Esophagus muscularis mucosa (tissue), 3 donors: ENCODE measurements around the gene LFNG.

ENCODE experiments used
- CTCF ChIP-seq, 3 experiments: fragments of 200-600 bp in 2 of 3; fragments of 450-650 bp in 1 of 3; sonication (generic) in 2 of 3; IDR thresholded peaks; one replicate each; pipeline ENCODE4 v1.5.1; 2017 to 2019; ENCODE audit warnings: antibody characterized with exemption in 3 of 3, mild to moderate bottlenecking in 2 of 3, moderate library complexity in 1 of 3
- EP300 ChIP-seq: sonication (generic); formaldehyde crosslinking; IDR thresholded peaks from one replicate; pipeline ENCODE4 v1.6.1; 2017; ENCODE audit warnings: antibody characterized with exemption

DNA sequence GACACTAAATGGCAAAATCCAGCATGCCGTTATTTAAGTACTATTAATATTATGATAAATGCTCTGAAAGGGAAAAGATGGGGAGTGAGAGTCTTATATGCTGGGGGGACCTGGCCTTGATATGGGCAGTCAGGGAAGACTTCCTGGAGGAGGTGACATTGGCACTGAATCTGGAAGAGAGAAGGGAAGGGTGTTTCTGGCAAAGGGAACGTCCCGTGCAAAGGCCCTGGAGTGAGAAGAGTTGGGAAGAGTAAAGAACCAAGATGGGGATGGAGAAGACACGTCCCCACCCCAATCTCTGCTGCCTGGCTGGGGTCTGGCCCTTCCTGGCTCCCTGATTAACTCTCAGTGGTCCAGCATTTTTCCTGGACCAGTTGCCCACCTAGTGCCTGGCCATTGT, 38.4 kb upstream of the LFNG start:
- no peak for TF ChIP-seq CTCF (IDR thresholded peaks at IDR 0.05)
- no peak for TF ChIP-seq EP300
